Ramos (cell line): ENCODE measurements around the gene LSM12.
"Not testable (repeated sequence)": the region's sequence is repeated elsewhere in the genome, so short reads cannot be mapped to it uniquely, and the experiment has no call there.

ENCODE experiments used
- in situ Hi-C: fragments of 300-500 bp; cut with MboI; formaldehyde crosslinking; loops from one replicate; pipeline ENCODE4 v1.14.3; 2022; ENCODE audit warnings: low sequenced_read_pairs; ENCODE audit not compliant: unreplicated experiment

Gene LSM12

GRCh38 chr17:44010966-44011647 lies 55.4 kb downstream of the LSM12 start:
- in situ Hi-C loops = no loop called here

- in situ Hi-C loops = no loop called here
Observed at GRCh38 chr17:44008205-44008909, 58.1 kb downstream of the LSM12 start.

- in situ Hi-C loops = no loop called here
Observed at GRCh38 chr17:44007346-44008204, 58.9 kb downstream of the LSM12 start.

GRCh38 chr17:44006598-44007345 lies 59.7 kb downstream of the LSM12 start:
- in situ Hi-C loops = no loop called here

GRCh38 chr17:44006272-44006597 lies 60.2 kb downstream of the LSM12 start:
- in situ Hi-C loops = no loop called here

GRCh38 chr17:44005527-44006271 lies 60.8 kb downstream of the LSM12 start:
- in situ Hi-C loops = no loop called here

GRCh38 chr17:44004761-44005526 lies 61.5 kb downstream of the LSM12 start:
- in situ Hi-C loops = no loop called here

GRCh38 chr17:44004077-44004760 lies 62.3 kb downstream of the LSM12 start, which contains the start of gene NAGS:
TSS of gene NAGS (plus strand) at chr17:44004622. CDS start at chr17:44004664, 42 bp downstream.
- in situ Hi-C loops = no loop called here

- in situ Hi-C loops = no loop called here
Observed at GRCh38 chr17:44002141-44002848, 64.2 kb downstream of the LSM12 start.

- in situ Hi-C loops = no loop called here
Observed at GRCh38 chr17:44001461-44001920, 65.0 kb downstream of the LSM12 start.

GRCh38 chr17:44000871-44001460 lies 65.5 kb downstream of the LSM12 start:
- in situ Hi-C loops = no loop called here

- in situ Hi-C loops = no loop called here
Observed at GRCh38 chr17:44000141-44000860, 66.2 kb downstream of the LSM12 start.

GRCh38 chr17:43999024-43999423 lies 67.4 kb downstream of the LSM12 start:
- in situ Hi-C loops = no loop called here

GRCh38 chr17:43998552-43998951 lies 67.9 kb downstream of the LSM12 start:
- in situ Hi-C loops = no loop called here

- in situ Hi-C loops = not testable (repeated sequence)
Observed at GRCh38 chr17:43997180-43997579, 69.3 kb downstream of the LSM12 start.

- in situ Hi-C loops = no loop called here
Observed at GRCh38 chr17:43995150-43995471, 71.4 kb downstream of the LSM12 start.
